HG02840 (cell line): ENCODE results near the gene BMP2K.

ENCODE experiments used
- ATAC-seq: cut with Tn5 transposase; IDR thresholded peaks from one replicate; pipeline ENCODE4 v1.9.1; 2021; ENCODE audit warnings: mild to moderate bottlenecking, moderate library complexity, moderate number of reproducible peaks; ENCODE audit not compliant: unreplicated experiment, low FRiP score

BMP2K gene

GRCh38 chr4:78776079-78776728, at the start of gene BMP2K:
TSS of gene BMP2K (plus strand) at chr4:78776350. CDS start at chr4:78776544, 194 bp downstream.
- ATAC-seq = peak; percentile 69

DNA sequence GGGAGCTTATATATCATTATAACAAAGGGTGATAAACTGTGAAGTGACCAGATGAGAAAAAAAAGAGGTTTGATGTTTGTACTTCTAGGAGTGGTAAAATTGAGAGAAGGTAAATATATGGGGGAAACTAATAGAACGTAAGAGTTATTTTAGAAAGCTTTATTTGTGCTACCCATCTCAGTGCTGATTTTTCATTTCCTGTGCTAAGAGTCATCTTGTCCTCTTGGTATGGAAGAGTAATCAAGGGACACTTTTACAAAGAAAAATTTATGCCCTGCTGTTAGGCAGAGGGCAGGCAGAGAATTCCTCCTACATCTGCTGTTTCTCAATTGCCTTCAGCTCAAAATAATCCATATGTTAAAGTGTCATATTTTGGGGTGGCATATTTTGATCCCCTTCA, 49.6 kb upstream of the BMP2K start:
- no peak for ATAC-seq

- no peak for ATAC-seq
Observed at GRCh38 chr4:78732332-78733104, 43.6 kb upstream of the BMP2K start.

- ATAC-seq = no peak
Observed at GRCh38 chr4:78734441-78735162, 41.5 kb upstream of the BMP2K start.

DNA sequence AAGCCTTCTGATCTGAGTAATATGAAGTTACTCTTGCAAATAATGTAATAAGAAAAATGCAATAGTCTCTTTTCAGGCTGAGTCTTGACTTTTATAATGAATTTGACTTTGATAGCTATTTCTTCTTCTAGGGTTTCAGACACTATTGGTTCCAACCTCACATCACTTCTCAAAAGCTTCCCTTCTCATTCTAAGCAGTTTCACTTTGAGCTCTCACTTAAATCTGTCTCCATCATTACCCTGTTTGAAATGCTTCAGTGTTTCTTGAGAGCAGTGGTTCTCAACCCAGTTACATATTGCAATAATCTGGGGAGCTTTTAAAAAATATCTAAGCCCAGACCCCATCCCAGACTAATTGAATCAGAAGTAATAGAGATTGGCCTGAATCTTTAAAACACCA, 40.5 kb upstream of the BMP2K start:
- ATAC-seq = no peak

GRCh38 chr4:78737035-78737434, 39.1 kb upstream of the BMP2K start:
- ATAC-seq = no peak

- ATAC-seq = no peak
Observed at GRCh38 chr4:78737973-78738372, 38.2 kb upstream of the BMP2K start.

DNA sequence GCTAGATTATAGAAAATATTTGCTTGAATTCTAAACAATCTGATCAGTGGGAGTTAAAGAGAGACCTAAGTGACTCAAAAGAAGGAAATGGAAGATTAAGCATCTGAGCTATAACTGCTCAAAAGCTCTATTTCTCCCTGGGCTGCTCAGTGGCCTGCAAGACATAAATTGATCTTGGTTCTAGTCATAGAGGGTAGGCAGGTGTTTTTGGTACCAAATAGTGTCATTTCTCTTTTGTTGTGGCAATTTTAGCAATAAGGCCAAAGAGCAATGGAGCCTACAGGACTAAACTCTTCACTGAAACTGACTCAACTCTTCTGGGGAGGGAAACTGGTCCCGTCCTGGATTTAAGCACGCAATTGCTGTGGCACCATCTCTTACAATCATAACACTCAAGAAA, 33.9 kb upstream of the BMP2K start:
- no peak for ATAC-seq

- ATAC-seq = no peak
Observed at GRCh38 chr4:78747475-78747922, 28.7 kb upstream of the BMP2K start.

DNA sequence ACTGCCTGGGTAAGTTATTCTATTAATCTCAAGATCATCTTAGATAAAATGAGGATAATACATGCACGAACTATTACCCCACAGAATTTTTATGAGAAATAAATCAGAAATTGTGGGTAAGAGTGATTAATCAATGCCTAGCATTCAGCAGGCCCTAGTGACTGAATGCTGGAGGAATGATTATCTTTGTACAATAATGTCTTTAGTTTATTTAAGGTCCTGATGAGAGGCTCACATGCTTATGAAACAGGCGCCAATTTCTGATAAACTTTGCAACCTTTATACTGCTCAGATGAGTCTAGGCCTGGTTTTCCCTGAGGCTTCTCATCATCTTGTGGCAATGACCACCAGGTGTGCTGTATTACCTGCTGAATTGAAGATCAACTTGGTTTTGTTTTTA, 27.8 kb upstream of the BMP2K start:
- ATAC-seq = no peak

DNA sequence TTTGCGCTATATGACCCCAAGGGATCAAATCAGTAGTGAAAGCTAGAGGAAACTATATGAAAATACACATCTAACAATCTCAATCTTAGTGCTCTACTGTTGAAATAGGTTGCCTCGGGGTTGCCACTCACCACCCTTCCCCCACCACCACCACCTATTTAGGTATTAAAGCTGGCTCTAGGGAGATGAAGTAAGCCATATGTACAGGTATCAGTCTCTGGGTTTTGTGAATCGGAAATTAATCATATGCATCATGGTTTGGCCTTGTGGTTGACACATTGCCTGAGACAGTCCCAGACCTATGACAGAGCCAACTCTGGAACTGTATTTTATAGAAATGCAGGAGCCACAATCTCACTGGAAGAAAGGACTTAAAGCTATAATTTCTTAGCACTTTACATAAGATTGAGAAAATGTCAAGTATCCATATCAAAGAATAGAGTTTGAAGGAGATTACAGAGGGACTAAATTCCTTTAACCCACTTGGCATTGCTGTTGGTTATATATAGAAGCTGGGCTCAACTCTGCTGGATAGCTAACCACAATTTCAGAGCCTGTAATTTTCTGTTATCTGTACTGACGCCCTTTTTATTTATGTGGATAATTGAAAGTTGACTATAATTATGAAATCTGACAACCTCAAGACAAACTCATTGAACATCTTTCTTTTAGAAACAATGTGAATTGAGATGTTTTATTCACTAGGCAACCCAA, 26.7 kb upstream of the BMP2K start:
- ATAC-seq = no peak

- ATAC-seq = peak; percentile 89
Observed at GRCh38 chr4:78749972-78750727, 26.0 kb upstream of the BMP2K start.

DNA sequence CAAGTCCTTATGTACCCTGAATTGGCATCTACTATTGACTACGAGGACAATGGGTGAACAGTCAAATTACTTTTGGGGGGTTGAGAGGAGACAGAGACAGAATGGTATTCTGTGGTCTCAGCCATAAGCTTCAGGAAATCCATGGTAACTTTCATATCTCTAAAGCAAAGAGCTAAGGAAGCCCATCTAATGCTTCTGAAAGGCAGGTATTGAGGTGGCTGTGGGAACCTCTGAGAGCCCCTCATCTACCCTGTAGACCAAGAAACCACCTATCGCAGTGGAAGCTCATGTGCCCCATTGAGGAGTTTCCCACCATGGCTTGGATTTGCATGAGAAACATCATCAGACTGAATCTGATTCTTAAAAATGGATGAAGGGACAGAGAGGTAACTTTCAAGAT, 23.1 kb upstream of the BMP2K start:
- no peak for ATAC-seq

DNA sequence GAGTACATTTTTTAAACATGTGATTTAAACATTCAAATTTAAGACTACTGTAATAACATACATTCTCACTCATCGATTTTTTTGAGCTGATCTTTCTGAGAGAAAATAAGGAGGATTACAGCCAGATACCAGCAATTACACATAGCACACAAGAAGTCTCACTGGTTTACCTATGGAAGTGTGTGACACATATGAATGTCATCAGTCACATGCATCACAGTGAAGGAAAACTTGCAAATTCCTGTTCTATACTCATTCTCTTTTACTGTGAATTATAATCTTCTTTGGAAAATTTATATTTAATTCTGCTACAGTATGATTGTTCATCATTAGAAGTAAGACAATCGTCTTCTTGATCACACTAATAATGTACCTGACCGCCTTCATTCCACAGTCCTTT, 21.3 kb upstream of the BMP2K start:
- ATAC-seq = no peak

- no peak for ATAC-seq
Observed at GRCh38 chr4:78756137-78756536, 20.0 kb upstream of the BMP2K start.

GRCh38 chr4:78756776-78757175, 19.4 kb upstream of the BMP2K start:
- ATAC-seq = no peak

- ATAC-seq = no peak
Observed at GRCh38 chr4:78757574-78757973, 18.6 kb upstream of the BMP2K start.

DNA sequence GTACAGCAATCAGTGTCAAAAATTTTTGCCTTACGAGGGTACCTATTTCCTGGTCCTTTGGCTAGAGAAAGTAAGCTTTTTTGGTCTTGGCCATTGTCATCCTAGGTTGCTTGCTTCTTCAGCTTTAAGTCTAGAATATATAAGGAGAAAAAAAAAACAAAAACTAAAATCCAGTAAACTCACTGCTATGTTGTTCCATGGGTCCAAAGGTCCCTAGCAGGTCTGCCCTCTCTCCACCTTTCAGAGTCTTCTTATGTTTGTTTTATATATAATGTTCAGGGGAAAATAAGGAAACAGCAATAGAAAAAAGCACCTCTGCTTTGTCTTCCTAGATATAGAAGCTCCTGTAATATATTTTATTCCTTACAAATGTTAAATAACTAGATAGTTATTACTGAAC, 18.1 kb upstream of the BMP2K start:
- no peak for ATAC-seq

DNA sequence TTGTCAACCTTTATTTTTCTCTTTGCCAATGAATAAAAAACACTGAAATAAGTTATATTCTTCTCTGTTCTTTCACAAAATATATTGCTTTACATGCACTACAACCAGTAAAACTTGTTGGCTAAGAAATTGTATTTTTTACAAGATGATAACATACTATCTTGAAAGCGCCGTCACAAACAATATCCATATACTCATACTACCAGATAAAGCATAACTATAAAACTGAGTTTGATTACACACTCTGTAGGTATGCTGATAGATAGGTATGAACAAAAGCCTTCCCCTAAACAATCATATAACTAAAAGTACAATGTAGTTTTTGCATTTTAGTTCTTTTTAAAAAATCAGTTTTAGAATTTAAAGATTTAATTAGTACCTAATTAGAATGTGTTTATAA, 13.6 kb upstream of the BMP2K start:
- no peak for ATAC-seq

DNA sequence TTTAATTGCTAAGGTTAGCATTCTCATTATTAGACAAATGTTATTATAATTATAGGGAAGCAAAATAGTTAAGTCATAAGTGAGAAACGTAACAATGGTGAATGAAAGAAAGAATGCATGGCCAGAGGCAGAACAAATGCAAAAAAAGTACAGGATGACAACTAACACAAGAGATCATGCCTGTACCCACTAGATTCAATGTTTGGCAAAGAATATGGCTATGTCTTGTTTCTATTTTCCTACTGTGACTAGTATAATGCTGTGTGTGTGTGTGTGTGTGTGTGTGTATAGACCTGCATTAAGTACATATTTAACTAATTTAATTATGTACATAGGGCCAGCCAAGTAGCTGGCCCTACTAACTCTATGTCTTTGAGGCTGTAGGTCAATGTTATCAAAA, 12.9 kb upstream of the BMP2K start:
- no peak for ATAC-seq
